Lung microvascular endothelial cell (primary cell): ENCODE results near the gene SIK2. TPM values are rescaled to one million over a fixed set of nuclear protein-coding genes. Genes with fewer than 3 reads are reported as not detected.

Experiments
- DNase-seq, 2 donors: peaks; one replicate each; pipeline versions ENCODE4 v3.0.0 to v3.0.0-alpha.2; 2010; ENCODE audit warnings: low read depth in 2 of 2
- total RNA-seq: library from RNA; depleted of rRNA; stranded (reverse); fragments of >200 nt; gene quantifications from 2 replicates; pipeline ENCODE4 v1.2.1, GENCODE V29; 2014

SIK2 gene
- total RNA-seq, 1 donor from 2014 or later: 9.9 TPM

GRCh38 chr11:111729071-111729830 is 127.0 kb downstream of the SIK2 start:
- peak in 1 of 2 donors; percentile 49 for DNase-seq

- DNase-seq: peak; percentile 23 to 82
These were observed 127.6 kb downstream of the SIK2 start for GRCh38 chr11:111729831-111730311.

- no peak for DNase-seq
These were observed 128.8 kb downstream of the SIK2 start for GRCh38 chr11:111730871-111731591.

- DNase-seq: no peak
These were observed 129.6 kb downstream of the SIK2 start for GRCh38 chr11:111731821-111732220.

GRCh38 chr11:111733016-111733415 is 130.8 kb downstream of the SIK2 start:
- peak; percentile 91 to 93 for DNase-seq

GRCh38 chr11:111733611-111734088 is 131.4 kb downstream of the SIK2 start:
- DNase-seq: no peak

- peak in 1 of 2 donors; percentile 52 for DNase-seq
These were observed 132.1 kb downstream of the SIK2 start for GRCh38 chr11:111734101-111734953.

GRCh38 chr11:111734954-111735261 is 132.7 kb downstream of the SIK2 start:
- no peak for DNase-seq

- DNase-seq: peak; percentile 98 to 99
These were observed 133.2 kb downstream of the SIK2 start for GRCh38 chr11:111735262-111736116.

- DNase-seq: no peak
These were observed 133.9 kb downstream of the SIK2 start for GRCh38 chr11:111736181-111736590.

GRCh38 chr11:111736621-111737443 is 134.6 kb downstream of the SIK2 start:
- no peak for DNase-seq

GRCh38 chr11:111737444-111738210 is 135.4 kb downstream of the SIK2 start:
- DNase-seq: peak; percentile 89 to 90

- no peak for DNase-seq
These were observed 137.1 kb downstream of the SIK2 start for GRCh38 chr11:111739299-111739698.

GRCh38 chr11:111741751-111742150 is 139.5 kb downstream of the SIK2 start:
- DNase-seq: no peak

- DNase-seq: no peak
These were observed 141.5 kb downstream of the SIK2 start for GRCh38 chr11:111743700-111744099.

- DNase-seq: no peak
These were observed 143.7 kb downstream of the SIK2 start for GRCh38 chr11:111745719-111746504.

GRCh38 chr11:111748035-111748804 is 146.0 kb downstream of the SIK2 start:
- DNase-seq: no peak

- DNase-seq: no peak
These were observed 147.4 kb downstream of the SIK2 start for GRCh38 chr11:111749646-111750045.
